Colon (tissue), 2 donors: Measurements from ENCODE around the gene KLK10.

Experiments
- FAIRE-seq: peaks from 2 replicates; lab custom pipeline; 2012; peaks lifted over from hg19 to GRCh38; lab: Jason Lieb, UNC
- donor health status: control.
- donor health status: control.

KLK10 gene, protein sequence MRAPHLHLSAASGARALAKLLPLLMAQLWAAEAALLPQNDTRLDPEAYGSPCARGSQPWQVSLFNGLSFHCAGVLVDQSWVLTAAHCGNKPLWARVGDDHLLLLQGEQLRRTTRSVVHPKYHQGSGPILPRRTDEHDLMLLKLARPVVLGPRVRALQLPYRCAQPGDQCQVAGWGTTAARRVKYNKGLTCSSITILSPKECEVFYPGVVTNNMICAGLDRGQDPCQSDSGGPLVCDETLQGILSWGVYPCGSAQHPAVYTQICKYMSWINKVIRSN

DNA sequence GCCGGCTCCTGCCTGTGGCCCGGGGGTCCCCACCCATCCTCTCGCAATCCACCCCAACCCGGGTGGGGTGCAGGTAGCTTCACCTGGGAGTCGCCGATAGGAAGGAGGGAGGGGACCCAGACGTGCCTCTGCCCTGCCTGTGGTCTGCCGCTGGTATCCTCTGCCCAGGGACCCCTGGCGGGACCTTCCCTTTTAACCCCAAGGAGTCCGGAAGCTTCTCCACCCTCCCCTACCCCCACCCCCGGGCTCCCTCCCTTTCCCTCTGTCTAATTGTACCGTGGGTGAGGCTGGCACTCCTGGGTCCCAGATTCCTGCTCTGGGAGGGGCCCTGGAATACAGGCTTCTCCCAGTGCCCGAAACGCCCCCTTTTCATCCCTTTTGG is at the start of gene KLK10:
KLK10 (minus strand) TSS at position 166 of the 382 bp plus-strand sequence. CDS start 579 bp downstream, outside the sequence.
- FAIRE-seq, result no peak

DNA sequence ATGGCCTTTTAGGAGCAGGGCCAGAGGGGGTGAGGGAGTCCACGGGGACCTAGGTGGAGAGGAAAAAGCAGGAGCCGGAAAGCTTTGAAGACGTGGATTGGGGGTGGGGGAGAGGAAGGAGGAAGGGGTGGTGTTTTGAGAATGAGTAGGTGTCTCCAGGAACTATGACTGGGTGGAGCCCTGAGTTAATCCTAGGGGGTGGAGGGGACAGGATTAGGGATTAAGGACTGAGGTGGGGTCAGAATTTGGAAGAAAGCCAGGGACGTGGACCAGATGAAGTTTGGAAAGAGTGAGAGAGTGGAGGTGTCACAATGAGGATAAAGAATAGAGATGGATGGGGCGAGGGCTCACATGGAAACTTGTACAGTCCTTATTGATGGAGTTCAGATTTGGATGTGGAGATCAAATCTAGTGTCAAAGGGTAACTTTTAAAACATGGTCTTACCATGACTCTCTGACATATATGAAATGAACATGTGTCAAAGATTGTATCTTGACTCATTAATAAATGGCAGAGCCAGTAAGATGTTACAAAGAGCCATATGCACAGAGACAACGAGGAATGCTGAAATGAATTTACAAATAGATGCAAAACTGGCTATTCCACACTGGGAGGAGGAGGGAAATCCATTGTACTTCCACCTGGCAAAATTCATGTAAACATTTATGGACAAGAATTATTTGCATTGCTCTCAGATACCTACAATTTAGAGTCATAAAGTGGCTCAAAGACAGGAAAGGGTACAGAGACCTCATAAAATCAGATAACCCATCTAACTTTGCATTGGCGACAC is 47.1 kb upstream of the KLK10 start:
- FAIRE-seq, result no peak

DNA sequence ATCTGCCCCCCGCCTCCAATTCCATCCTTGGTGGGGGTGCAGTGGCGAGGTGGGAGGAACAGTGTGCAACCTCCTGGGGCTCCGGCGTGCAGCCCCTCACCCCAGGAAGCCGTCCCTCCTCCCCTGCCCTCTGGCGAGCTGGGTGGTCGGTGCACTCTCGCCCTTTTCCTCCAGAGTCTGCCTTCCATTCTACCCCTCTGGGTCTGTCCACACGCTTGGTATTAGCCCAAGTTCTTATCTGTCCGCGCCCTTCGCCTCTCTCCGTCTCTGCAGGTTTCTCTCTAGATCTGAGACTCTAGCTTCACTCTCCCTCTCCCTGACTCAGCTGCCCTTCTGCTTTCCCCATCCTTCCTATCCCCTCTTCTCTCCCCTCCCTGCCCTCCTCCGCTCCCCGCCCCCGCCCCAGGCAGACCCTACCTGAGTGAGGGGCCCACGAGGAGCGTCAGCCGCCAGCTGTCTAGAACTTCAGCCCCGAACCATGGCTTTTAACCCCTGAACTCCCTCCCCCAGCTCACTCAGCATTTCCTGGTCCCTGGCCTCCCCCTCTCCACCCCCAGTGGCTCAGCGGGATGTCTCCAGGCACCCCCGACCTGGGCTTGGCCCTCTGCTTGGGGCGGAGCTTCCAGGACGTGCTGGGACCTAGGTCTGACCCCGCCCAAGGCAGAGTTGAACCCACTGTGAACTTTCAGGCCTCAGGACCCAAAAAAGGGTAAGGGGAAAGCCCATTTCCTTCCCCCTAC is 45.9 kb upstream of the KLK10 start:
- FAIRE-seq, result no peak

DNA sequence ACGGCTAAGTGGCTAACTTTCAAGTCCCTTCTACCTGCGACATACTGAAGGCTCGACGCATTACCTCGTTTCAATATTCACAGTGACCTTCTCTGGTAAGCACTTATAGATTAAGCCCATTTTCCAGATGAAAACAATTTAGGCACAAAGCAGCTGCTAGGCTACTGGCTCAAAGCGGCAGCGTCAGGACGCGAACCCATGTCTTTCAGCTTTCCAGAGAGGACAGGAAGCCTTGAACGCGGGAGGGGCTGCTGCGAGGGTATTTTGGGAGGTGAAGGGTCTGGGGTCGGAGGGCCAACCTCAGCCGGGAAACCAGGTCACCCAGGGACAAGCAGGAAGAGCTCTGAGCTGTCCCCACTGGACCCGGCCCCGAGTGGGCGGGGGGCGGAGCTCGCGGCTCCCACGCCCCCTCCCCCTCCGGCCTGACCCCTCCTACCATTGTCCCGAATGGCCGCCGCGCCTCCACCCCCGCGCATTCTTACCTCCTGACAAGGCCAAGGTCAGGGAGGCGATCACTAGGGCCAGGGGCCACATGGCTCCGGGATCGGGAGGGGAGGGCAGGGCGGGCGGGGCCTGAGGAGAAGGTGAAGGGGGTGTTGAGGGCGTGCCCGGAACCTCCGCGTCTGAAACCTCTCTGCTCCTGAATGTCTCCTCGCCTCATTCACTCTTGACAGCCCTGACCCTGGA is 45.2 kb upstream of the KLK10 start, which contains the start of gene KLK13:
KLK13 (minus strand) TSS at position 559 of the 687 bp plus-strand sequence; CDS start at position 534, 25 bp downstream.
- no peak for FAIRE-seq

DNA sequence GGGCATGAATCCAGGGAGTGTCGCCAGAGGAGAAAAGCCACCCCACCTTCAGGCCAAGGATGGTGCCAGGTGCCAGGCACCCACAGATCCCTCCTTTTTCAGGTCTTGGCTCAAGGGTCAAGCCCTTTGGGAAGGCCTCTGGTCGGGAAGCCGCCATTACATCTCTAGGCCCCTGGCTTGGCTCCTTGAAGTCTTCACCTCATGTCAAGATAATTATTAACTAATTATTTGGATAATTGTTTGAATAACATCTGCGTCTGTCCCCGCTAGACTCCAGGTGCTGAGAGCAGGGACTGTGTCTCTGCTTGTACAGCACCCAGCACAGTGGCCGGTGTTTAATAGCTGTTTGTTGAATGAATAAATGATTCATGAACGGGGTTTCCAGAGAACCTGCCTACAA is 44.2 kb upstream of the KLK10 start:
- no peak for FAIRE-seq

DNA sequence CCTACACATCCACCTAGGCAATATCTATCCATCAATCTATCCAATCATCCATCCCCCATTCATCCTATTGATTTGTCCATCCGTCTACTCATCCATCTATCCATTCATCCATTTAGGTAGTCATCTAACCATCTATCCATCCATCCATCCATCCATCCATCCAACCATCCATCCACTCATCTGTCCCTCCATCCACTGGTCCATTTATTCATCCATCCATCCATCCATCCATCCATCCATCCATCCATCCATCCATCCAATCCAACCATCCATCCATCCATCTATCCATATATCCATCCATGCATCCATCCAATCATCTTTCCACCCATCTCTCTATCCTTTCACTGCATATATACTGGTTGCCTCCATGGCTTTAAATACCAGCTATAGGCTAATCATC is 41.5 kb upstream of the KLK10 start:
- no peak for FAIRE-seq

DNA sequence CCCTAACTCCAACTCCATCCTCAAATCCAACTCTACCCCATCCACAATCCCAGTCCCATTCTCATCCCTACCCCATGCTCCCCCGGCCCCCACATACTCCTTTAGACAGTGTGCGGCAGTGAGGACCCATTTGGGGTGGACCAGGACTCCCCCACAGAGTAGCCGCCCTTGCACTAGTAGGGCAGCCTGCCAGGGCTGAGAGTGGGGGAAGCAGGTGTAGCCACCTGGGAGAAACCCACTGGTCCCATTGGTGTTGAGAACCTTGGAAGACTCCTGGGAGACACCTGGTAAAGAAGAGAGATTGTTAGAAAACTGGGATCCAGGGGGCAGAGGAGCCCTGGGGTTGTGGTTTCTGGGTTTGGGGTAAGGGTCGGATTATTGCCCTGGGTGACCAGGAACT is 40.8 kb upstream of the KLK10 start:
- no peak for FAIRE-seq

DNA sequence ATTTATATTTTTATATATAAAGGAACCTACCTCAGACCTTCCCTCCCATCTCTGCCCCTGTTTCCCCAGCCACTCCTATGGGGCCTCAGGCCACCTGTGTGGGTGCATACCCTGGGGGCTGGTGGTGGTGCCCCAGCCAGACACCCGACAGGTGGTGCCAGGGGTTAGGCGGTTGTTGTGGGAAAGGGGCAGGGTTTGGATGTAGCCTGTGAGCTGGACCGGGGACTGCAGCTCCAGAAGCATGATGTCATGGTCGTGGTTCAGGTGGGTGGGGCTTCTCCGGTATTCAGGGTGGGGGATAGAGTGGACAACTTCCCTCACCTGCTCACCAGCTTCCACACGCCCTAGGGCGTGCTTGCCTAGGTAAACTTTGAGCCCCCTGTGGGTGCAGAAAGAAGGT is 40.2 kb upstream of the KLK10 start:
- no peak for FAIRE-seq

DNA sequence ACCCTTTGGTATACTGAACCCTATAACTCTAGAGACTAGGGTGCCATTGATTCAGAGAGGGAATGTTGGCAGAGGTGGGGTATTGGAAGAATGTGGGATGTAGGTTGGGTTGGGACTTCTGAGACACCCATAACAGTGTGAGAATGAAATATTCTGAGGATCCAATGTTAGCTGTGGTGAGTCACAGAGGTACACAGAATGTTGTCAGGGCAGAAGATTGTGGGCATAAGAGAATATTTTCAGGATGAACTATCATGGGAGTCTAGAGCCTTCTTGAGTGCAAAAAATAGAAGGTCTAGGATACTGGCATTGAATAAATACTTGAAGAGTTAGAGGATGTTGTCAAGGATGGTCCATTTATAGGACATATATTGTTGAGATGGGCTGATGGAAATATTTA is 36.4 kb upstream of the KLK10 start:
- FAIRE-seq, result no peak

DNA sequence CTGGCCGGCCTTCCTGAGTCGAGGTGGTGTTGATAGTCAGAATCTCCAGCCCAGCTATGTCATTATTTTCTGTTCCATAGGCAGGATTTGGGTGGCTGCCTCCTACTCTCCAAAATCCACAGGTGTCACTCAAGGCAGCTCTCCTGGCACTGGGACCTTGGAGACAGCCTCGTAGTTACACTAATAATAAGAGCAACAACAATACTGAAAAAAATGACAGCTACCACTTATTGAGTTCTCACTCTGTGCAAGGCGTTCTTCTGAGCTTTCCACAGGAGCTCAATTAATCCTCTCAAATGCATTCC is 27.5 kb upstream of the KLK10 start:
- no peak for FAIRE-seq

DNA sequence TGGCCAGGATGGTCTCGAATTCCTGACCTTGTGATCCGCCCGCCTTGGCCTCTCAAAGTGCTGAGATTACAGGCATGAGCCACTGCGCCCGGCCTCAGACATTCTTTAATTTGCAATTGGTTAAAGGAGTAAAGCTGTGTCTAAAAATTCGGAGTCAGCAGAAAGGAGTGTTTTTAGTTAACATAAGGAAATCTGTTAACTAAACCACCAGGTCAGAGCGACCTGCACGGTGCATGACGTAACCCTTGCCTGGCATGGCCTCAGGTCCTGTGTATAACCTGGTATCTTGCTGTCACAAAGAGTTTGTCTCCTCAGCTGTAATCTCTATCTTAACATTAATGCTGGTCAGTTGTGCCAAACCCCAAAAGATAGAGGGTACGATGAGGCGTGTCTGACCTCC is 24.8 kb upstream of the KLK10 start:
- FAIRE-seq, result no peak

DNA sequence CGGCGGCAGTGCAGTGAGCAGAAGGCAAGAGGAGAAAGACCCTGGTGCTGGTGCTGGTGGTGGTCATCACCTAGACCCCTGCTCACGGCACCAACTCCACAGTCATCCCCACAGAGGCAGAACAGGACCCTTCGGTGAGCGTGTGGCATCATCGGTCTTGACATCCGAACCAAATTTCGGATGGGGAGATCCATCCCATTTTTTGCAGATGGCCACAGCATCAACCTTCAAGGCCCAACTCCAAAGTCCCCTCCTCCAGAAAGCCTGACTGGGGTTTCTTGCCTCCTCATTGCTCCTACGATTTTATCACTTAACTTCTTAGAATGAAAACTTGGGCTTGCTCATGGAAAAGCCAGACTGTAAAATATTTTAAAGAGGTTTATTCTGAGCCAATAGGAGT is 24.0 kb upstream of the KLK10 start:
- no peak for FAIRE-seq

DNA sequence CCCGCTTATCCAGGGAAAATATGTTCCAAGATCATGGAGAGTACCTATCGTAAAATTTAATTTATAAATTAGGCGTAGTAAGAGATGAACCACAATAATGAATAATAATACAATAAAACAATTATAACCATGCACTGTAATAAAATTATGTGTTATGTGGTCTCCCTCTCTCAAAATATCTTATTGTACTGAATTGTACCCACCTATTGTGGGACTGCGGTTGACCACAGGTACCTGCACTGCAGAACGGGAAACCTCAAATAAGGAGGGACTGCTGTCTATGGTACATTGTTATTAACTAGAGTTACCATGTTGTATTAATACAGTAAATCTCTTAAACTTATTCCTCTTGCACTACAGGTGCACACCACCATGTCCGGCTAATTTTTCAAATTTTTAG is 20.6 kb upstream of the KLK10 start:
- FAIRE-seq, result no peak

DNA sequence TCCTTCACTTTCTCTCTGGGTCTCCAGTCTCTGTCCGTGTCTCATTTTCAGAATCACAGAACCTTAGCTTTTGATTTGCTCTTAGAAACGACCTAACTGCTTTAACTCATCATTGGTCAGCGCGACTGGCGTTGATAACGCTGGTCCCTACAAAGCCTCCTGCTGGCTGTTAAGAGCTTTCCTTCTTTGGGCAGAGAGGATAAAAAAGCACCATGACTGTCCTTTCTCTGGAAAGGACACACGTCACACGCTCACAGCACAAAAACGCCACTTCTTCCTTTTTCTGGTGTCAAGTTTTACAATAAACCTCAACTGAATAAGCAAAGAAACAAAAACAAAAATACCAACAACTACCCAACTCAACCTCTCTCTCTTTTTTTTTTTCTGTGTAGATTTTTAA is 17.0 kb upstream of the KLK10 start:
- no peak for FAIRE-seq

DNA sequence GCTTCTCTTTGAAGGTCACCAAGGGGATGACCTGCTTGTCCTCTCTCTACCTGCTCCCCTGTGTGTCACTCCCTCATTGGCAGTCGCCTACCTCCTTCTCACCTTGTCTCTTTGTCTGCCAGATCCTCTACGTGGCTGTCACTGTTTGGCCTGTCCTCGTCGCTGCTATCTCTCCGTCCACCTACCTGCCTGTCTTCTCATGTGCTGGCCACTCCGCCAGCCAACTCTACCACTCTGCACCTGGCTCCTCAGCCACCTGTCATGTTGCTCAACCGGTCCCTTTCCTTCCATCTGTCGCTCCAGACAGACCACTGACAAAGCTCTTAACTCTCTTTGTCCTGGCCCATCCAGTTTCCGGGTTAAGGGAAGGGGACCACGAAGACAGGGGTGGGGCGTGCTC is 15.2 kb upstream of the KLK10 start, which contains the start of gene KLK12:
KLK12 (minus strand) TSS at position 299 of the 400 bp plus-strand sequence. CDS start 381 bp downstream, outside the sequence.
- no peak for FAIRE-seq

DNA sequence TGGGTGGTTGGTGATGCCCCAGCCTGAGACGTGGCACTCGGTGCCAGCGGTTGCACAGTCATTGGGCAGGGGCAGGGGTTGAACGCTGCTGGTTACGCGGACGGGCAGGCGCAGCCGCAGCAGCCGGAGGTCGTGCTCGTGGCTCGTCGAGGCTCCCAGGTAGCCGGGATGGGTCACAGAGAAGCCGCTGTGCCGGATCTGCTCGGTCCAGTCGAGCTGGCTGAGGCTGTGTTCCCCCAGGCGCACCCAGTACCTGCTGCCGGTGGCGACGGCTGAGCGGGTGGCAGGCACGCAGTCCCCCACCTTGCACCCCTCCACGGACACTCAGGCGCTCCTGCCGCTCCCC is 12.3 kb upstream of the KLK10 start:
- FAIRE-seq, result no peak

DNA sequence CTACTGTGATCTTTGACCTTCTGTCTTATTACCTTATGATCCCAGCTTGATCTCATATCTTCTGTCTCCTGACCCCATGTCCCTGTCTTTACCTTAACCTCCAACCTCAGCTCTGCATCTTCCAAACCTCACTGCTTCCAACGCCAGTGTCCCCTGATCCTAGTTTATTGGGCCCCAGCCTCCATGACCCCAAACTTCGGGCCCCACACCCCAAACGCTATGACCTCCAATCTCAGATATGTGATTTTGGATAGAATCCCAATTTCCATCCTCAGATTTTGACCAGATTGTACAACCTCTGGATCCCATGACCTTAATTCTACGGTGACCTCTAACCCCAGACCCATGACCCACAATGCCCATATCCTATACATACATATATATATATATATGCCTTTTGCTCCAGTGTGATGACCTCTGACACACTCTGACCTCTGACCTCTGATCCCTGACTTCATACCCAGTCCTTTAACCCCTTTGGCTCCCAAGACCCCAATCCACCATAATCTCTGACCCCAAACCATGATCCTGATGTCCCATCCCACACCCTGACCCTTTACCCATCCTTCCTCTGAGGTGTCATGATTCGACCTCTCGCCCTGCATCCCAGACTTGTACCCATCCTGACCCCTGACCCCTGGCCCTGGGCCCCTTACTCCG is 11.8 kb upstream of the KLK10 start:
- no peak for FAIRE-seq

DNA sequence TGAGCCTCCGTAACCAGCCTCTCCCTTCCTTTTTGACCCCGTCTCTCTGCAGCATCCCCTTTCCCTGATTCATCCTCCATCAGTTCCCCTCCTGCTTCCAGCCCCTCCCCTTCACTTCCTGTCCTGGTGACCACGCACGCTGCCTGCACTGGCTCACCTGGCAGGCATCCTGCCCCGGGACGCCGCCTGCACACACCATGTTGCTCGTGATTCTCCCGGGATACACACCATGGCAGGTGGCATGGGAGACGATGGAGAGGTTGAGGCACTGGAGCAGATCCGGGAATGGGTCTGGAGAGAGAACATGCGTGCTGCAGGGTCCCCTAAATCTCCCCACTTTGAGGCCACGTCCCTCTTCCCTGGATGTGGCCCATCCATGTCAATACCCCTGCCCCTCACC is 11.1 kb upstream of the KLK10 start:
- FAIRE-seq, result no peak

DNA sequence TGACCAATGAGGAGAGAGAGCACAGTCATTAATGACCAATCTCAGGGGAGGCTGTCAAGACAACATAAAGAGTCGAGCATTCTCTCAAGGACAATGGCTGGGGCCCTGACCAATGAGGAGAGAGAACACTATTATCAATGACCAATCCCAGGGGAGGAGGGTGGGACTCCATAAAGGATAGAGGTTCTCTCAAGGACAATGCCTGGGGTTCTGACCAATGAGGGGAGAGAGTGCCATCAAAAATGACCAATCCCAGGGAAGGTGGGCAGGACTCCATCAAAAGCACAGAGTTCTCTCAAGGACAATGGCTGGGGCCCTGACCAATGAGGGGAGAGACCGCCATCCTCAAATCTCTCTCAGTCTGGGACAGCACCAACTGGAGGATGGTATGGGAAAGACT is 10.2 kb upstream of the KLK10 start:
- FAIRE-seq, result no peak

DNA sequence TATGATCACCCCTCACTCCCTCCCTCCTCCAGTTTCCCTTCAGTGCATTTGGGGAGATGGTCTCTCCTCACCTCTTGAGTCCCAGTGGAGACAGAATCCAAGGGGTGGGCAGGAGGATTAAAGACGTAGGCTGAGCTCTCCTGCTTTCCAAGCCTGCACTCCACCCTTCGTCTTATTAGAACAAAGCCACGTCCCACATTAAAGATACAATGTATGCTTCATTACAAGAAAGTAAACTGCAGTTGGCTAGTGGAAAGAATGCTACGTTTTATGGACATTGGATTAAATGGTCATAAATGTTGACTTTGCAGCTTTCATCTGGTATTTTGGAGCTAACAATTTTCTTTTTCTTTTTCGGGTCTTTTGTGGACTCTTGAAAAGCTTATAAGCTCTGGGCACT is 8.4 kb upstream of the KLK10 start:
- no peak for FAIRE-seq

DNA sequence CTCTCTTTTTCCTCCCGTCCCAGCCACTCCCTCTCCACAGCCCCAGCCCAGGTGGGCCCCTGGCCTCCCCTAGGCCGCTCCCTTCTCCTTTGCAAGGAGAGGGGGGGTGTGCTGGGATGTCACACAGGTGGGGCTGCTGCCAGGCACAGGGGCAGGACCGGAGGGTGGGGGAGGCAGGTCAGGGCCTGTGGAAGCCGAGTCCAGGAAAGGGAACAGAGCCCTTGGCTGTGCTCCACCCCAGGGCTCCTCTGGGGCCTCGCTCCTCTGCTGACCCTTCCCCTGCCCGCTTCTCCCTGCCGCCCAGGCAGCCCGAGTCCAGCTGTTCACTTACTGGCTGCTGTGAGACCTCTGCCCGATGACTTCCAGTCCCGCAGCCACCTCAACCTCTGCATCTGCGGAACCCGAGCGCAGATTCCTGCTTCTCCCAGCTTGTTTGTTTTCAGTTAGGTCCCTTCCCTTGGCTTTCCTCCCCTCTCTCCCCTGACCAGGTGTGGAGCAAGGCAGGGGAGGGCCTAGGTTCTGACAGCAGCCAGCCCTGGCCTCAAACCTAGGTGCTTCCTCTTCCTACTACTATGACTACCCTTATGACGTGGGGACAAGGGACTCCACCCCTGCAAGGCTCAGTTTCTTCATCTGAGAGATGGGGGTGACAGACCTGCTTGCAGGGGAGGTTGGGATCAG is 7.8 kb upstream of the KLK10 start:
- no peak for FAIRE-seq

DNA sequence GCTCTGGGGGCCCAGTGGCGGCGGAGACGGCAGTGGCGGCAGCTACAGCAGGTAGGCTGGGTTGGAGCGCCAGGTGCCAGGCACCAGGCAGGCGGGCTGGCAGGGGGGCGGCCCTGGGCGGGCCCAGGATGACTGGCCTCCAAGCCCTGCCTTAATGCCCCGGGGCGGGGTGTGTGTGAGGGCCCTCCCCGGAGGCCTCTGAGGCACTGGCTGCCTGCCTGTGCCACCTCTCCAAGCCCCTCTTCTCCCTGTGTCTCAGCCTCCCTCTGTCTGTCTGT is 7.0 kb upstream of the KLK10 start, which contains the start of gene KLK11:
KLK11 (minus strand) TSS at position 63 of the 278 bp plus-strand sequence. CDS start 985 bp downstream, outside the sequence.
- FAIRE-seq, result no peak
